GM12878 (cell line): ENCODE measurements around the gene LPIN1. TPM values are rescaled to one million over a fixed set of nuclear protein-coding genes. Genes with fewer than 3 reads are reported as not detected.

Source experiments
- ATAC-seq: fragments of 200-7000 bp; cut with Tn5 transposase; 3 replicates; pipeline ENCODE4 v1.9.1; 2020; ENCODE audit warnings: mild to moderate bottlenecking, moderate library complexity
- BruUV-seq: library from RNA; stranded (reverse); fragments of 400-500 nt; replicated peaks from 2 replicates; lab custom pipeline; 2021; lab: Mats Ljungman, UMichigan
- CTCF ChIA-PET: fragments of 300-600 bp; sonication (Branson Sonifier 250); formaldehyde crosslinking; extraction: SDS; loops from one replicate; lab custom pipeline; 2021; ENCODE audit warnings: inconsistent platforms; lab: Yijun Ruan, JAX
- POLR2A ChIA-PET: fragments of 350-600 bp; formaldehyde crosslinking; extraction: SDS; loops from one replicate; lab custom pipeline; 2021; ENCODE audit warnings: inconsistent platforms; lab: Charles Lee
- RAD21 ChIA-PET: fragments of 300-600 bp; sonication (Branson Sonifier 250); formaldehyde crosslinking; loops from one replicate; lab custom pipeline; 2023; ENCODE audit warnings: antibody characterized with exemption; ENCODE audit not compliant: unreplicated experiment; lab: Charles Lee
- SMC1A ChIA-PET: fragments of 300-600 bp; sonication (Branson Sonifier 250); formaldehyde crosslinking; loops from one replicate; lab custom pipeline; 2023; ENCODE audit not compliant: unreplicated experiment, uncharacterized antibody; lab: Charles Lee
- DNase-seq: peaks from one replicate; pipeline ENCODE4 v3.0.0-alpha.2; 2011; ENCODE audit warnings: low read depth, low spot score
- FAIRE-seq: peaks from 3 replicates; lab custom pipeline; 2011; peaks lifted over from hg19 to GRCh38; lab: Jason Lieb, UNC
- H2AFZ ChIP-seq: 2 replicates; pipeline ENCODE4 v1.6.0; 2011; ENCODE audit warnings: low read depth, low read length, control low read depth; ENCODE audit not compliant: control insufficient read depth
- H3K27ac ChIP-seq: 2 replicates; pipeline ENCODE4 v1.5.1; 2011; ENCODE audit warnings: control low read depth; ENCODE audit not compliant: control insufficient read depth, insufficient read depth
- H3K27me3 ChIP-seq, 2 experiments: replicated peaks in 1 of 2; 2 replicates each; pipeline versions ENCODE4 v1.6.0 to v1.6.1; 2011; ENCODE audit warnings: low read length in 1 of 2; ENCODE audit not compliant: control insufficient read depth in 2 of 2, insufficient read depth in 2 of 2
- H3K36me3 ChIP-seq, 2 experiments: 2 replicates each; pipeline ENCODE4 v1.5.1; 2011; ENCODE audit warnings: low read length in 1 of 2; ENCODE audit not compliant: control insufficient read depth in 2 of 2, insufficient read depth in 2 of 2
- H3K4me1 ChIP-seq: 2 replicates; pipeline ENCODE4 v1.6.1; 2011; ENCODE audit warnings: mild to moderate bottlenecking, low read length, moderate library complexity, mixed read lengths; ENCODE audit not compliant: control insufficient read depth, insufficient read depth
- H3K4me2 ChIP-seq: 2 replicates; pipeline ENCODE4 v1.6.0; 2011; ENCODE audit warnings: control low read depth; ENCODE audit not compliant: control insufficient read depth, insufficient read depth
- H3K4me3 ChIP-seq: fragments of 200-600 bp; sonication (generic); 2 replicates; pipeline ENCODE4 v1.5.1; 2016
- H3K79me2 ChIP-seq: 2 replicates; pipeline ENCODE4 v1.6.0; 2011; ENCODE audit warnings: low read length; ENCODE audit not compliant: control insufficient read depth, insufficient read depth
- H3K9ac ChIP-seq: 2 replicates; pipeline ENCODE4 v1.8.0; 2011; ENCODE audit warnings: low read length, control low read depth, mixed read lengths; ENCODE audit not compliant: control insufficient read depth, insufficient read depth
- H3K9me3 ChIP-seq: replicated peaks from 3 replicates; pipeline ENCODE4 v1.5.1; 2011; ENCODE audit warnings: mild to moderate bottlenecking, low read length; ENCODE audit not compliant: control insufficient read depth, insufficient read depth
- H4K20me1 ChIP-seq: 2 replicates; pipeline ENCODE4 v1.6.0; 2011; ENCODE audit not compliant: control insufficient read depth, insufficient read depth
- CBX3 ChIP-seq: fragments of 200-600 bp; sonication (generic); IDR thresholded peaks from 2 replicates; pipeline ENCODE4 v1.6.1; 2016; ENCODE audit warnings: low read depth, borderline replicate concordance
- CTCF ChIP-seq, 3 experiments: IDR thresholded peaks in 2 of 3; conservative IDR thresholded peaks in 1 of 3; 2 replicates each; pipeline ENCODE4 v1.5.1; 2011; ENCODE audit warnings: low read depth in 3 of 3, low read length in 3 of 3, mild to moderate bottlenecking in 3 of 3, control low read depth in 2 of 3, moderate library complexity in 2 of 3, inconsistent platforms in 1 of 3, mixed read lengths in 1 of 3; ENCODE audit not compliant: control insufficient read depth in 2 of 3, insufficient read depth in 1 of 3; ENCODE audit errors: extremely low read depth in 1 of 3
- GABPA ChIP-seq: IDR thresholded peaks from 2 replicates; pipeline ENCODE4 v1.6.1; 2014; ENCODE audit warnings: antibody characterized with exemption, low read depth, mild to moderate bottlenecking, inconsistent platforms
- IKZF1 ChIP-seq: fragments of 450-650 bp; conservative IDR thresholded peaks from 2 replicates; pipeline ENCODE4 v1.6.1; 2017; ENCODE audit warnings: antibody characterized with exemption, mild to moderate bottlenecking
- KAT2A ChIP-seq: conservative IDR thresholded peaks from 2 replicates; pipeline ENCODE4 v1.6.1; 2011; ENCODE audit warnings: low read depth, low read length; ENCODE audit not compliant: control insufficient read depth
- KDM1A ChIP-seq: fragments of 200-600 bp; sonication (generic); IDR thresholded peaks from 2 replicates; pipeline ENCODE4 v1.6.1; 2016; ENCODE audit warnings: borderline replicate concordance
- NFXL1 ChIP-seq: fragments of 450-650 bp; IDR thresholded peaks from 2 replicates; pipeline ENCODE4 v1.6.1; 2017; ENCODE audit warnings: antibody characterized with exemption, mild to moderate bottlenecking, borderline replicate concordance
- RBBP5 ChIP-seq: fragments of 200-600 bp; sonication (generic); conservative IDR thresholded peaks from 2 replicates; pipeline ENCODE4 v1.6.1; 2016
- RUNX3 ChIP-seq: IDR thresholded peaks from 2 replicates; pipeline ENCODE4 v1.6.1; 2012; ENCODE audit warnings: low read length, inconsistent platforms
- SMC3 ChIP-seq: IDR thresholded peaks from 2 replicates; pipeline ENCODE4 v1.6.1; 2011; ENCODE audit warnings: low read length, improper control_type of control experiment, borderline replicate concordance
- SRF ChIP-seq, 2 experiments: IDR thresholded peaks; 2 replicates each; pipeline ENCODE4 v1.6.1; 2011; ENCODE audit warnings: low read depth in 2 of 2, low read length in 2 of 2, mild to moderate bottlenecking in 1 of 2, moderate library complexity in 1 of 2
- TCF3 ChIP-seq: IDR thresholded peaks from 2 replicates; pipeline ENCODE4 v1.6.1; 2012; ENCODE audit warnings: low read depth, mild to moderate bottlenecking, low read length, borderline replicate concordance; ENCODE audit not compliant: insufficient read depth
- WGBS: methylation state at CpG from one replicate; pipeline ENCODE4 v1.1.6; 2016; ENCODE audit warnings: low lambda C conversion rate; ENCODE audit not compliant: insufficient replicate concordance, insufficient coverage; ENCODE audit errors: missing lambda C conversion rate; 5-methylcytosine and 5-hydroxymethylcytosine counted together
- in situ Hi-C: fragments of 300-500 bp; cut with MboI; formaldehyde crosslinking; loops from 9 replicates; pipeline ENCODE4 v1.14.3; 2018; ENCODE audit warnings: mixed read lengths
- intact Hi-C: fragments of 100-400 bp; cut with micrococcal nuclease; formaldehyde crosslinking; loops from one replicate; pipeline ENCODE4 v1.14.2; 2022; ENCODE audit not compliant: unreplicated experiment
- polyA plus RNA-seq, 11 experiments: library from polyadenylated mRNA; depleted of rRNA in 4 of 11; unstranded in 6 of 11; stranded (reverse) in 5 of 11; fragments of >200 nt; fragmentation: Nextera tagmentation in 4 of 11; fragmentation: Illumina TruSeq in 1 of 11; extraction: Ambion mirVana in 4 of 11; extraction: Trizol in 1 of 11; gene quantifications; 1 replicate in 1 of 11; 2 replicates in 10 of 11; pipeline versions ENCODE4 v1.2.1 to v1.2.3, GENCODE V29; 2011 to 2016; ENCODE audit warnings: inconsistent platforms in 2 of 11, missing spikeins in 2 of 11, low read depth in 1 of 11
- total RNA-seq, 4 experiments: library from RNA; depleted of rRNA in 3 of 4; stranded (reverse); fragments of >200 nt in 3 of 4; fragmentation: Illumina TruSeq in 1 of 4; extraction: Trizol in 1 of 4; gene quantifications; 2 replicates each; pipeline versions ENCODE4 v1.2.1 to v1.2.3, GENCODE V29; 2013 to 2021

Gene LPIN1
- total and polyA plus RNA-seq, 10 of the 15 experiments (the other 5 are each of a cell fraction or from before 2014, with no cell fraction given): 18.8 to 82.5 (median 50.3) TPM

DNA sequence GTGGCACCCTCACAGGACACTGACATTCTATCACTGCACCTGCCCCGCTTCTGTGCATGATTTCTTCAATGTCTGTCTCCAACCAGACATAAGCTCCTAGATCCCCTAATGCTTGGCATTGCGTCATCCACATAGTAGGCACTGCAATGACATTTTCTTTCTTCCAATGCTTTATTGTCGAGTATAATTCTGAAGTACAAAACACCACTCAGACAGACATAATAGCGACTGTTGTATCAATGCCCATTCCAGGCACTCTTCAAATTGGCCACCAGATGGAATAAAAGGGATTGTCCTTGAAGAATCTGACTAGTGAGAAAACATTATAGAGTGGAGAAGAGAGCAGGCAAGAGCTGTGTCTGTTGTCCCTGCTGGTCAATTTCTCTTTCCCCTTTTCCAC, 89.0 kb downstream of the LPIN1 start:
- Histone ChIP-seq H3K9ac (no peak overlapping the region), H2AFZ (no peak overlapping the region), H3K4me1 (peaks cover 8% of the 10 kb centered on the region; the same call in 1 of the 2 replicates), H3K27ac (no peak overlapping the region), H3K9me3 (peaks cover 2% of the 10 kb centered on the region), H3K36me3 (no peaks in the 10 kb centered on the region), H3K4me2 (no peak overlapping the region), H3K27me3 (0 out of 4 replicates have a peak, but pooled peaks cover 0 to 4% of the 10 kb centered on the region in 2 experiments), H3K4me3 (no peak overlapping the region), H4K20me1 (no peaks in the 10 kb centered on the region), H3K79me2 (no peaks in the 10 kb centered on the region)
- WGBS: 96% methylated on average over 4 of the region's 4 CpGs
- DNase-seq (no peak), FAIRE-seq (no peak), ATAC-seq (no peak)
- SMC1A ChIA-PET: no interaction called here
- POLR2A ChIA-PET: no interaction called here
- peak in 1 of 3 experiments; percentile 8; a peak in 2 of 6 replicates for TF ChIP-seq CTCF (IDR thresholded peaks at IDR 0.05 in 2 of 3, conservative IDR thresholded peaks at IDR 0.05 in 1 of 3; ENCODE audit: control insufficient read depth in 2 of 3, extremely low read depth in 1 of 3, insufficient read depth in 1 of 3, low read depth in 3 of 3, low read length in 3 of 3)
- no peak for TF ChIP-seq GABPA
- RAD21 ChIA-PET: no interaction called here
- intact Hi-C loops (loop anchor here (10.0 kb wide), 2 partner anchors 339 to 749 kb away; no protein-coding TSS in a partner anchor), in situ Hi-C loops (loop anchor here (25.0 kb wide), 1 partner anchor 452 kb away; no protein-coding TSS in a partner anchor)
- CTCF ChIA-PET: no interaction called here
- no TSS peak for BruUV-seq

- Histone ChIP-seq H3K4me2 (no peak overlapping the region), H3K9me3 (peaks cover 2% of the 10 kb centered on the region), H3K27ac (no peak overlapping the region), H3K9ac (no peak overlapping the region), H3K36me3 (no peaks in the 10 kb centered on the region), H2AFZ (no peak overlapping the region), H3K27me3 (0 out of 4 replicates have a peak, but pooled peaks cover 0 to 4% of the 10 kb centered on the region in 2 experiments), H3K79me2 (no peaks in the 10 kb centered on the region), H3K4me1 (no peaks in the 10 kb centered on the region), H3K4me3 (no peak overlapping the region), H4K20me1 (no peaks in the 10 kb centered on the region)
- RAD21 ChIA-PET: no interaction called here
- BruUV-seq: no TSS peak
- TF ChIP-seq NFXL1 (no peak), KDM1A (no peak), TCF3 (no peak), RUNX3 (no peak), IKZF1 (no peak), SMC3 (no peak), CBX3 (no peak), RBBP5 (no peak), KAT2A (no peak), SRF (IDR thresholded peaks at IDR 0.05; ENCODE audit: low read depth in 2 of 2, low read length in 2 of 2) (no peak)
- peak; percentile 22; the same call in 1 of the 3 replicates for ATAC-seq
- intact Hi-C loops (loop anchor here (10.0 kb wide), 2 partner anchors 338 to 748 kb away; no protein-coding TSS in a partner anchor), in situ Hi-C loops (loop anchor here (25.0 kb wide), 1 partner anchor 451 kb away; no protein-coding TSS in a partner anchor)
- 45% methylated on average over 7 of the region's 7 CpGs for WGBS
- no peak for DNase-seq
- CTCF ChIA-PET: no interaction called here
- FAIRE-seq: no peak
- SMC1A ChIA-PET: no interaction called here
- POLR2A ChIA-PET: no interaction called here
These were observed 90.3 kb downstream of the LPIN1 start for GRCh38 chr2:11836647-11837219.
